HG03280 (cell line): Measurements from ENCODE around the gene CD44.
"Not testable (repeated sequence)": the region's sequence is repeated elsewhere in the genome, so short reads cannot be mapped to it uniquely, and the experiment has no call there.

ENCODE experiments used
- ATAC-seq: cut with Tn5 transposase; IDR thresholded peaks from one replicate; pipeline ENCODE4 v1.9.1; 2021; ENCODE audit warnings: mild to moderate bottlenecking, moderate library complexity; ENCODE audit not compliant: unreplicated experiment

Gene CD44

DNA sequence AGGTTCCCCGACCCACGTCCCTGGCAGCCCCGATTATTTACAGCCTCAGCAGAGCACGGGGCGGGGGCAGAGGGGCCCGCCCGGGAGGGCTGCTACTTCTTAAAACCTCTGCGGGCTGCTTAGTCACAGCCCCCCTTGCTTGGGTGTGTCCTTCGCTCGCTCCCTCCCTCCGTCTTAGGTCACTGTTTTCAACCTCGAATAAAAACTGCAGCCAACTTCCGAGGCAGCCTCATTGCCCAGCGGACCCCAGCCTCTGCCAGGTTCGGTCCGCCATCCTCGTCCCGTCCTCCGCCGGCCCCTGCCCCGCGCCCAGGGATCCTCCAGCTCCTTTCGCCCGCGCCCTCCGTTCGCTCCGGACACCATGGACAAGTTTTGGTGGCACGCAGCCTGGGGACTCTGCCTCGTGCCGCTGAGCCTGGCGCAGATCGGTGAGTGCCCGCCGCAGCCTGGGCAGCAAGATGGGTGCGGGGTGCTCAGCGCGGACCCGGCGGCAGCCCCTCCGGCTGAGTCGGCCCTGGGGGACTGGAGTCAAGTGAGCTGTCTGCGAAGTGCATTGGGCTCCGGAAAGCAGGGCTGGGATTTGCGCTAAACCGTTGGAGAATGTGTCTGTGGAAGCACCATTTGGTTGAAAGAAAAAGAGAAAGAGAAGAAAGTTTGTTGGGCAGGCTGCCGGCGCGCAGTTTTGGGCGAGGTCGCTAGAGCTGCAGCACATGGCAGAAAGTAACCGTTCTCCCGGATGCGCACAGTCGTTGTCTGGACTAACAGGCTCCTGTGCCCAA, at the start of gene CD44:
Gene CD44, plus strand, starts transcription at position 229 of the 779 bp plus-strand sequence. Its CDS starts 133 bp downstream, at position 362.
- peak; percentile 41 for ATAC-seq

DNA sequence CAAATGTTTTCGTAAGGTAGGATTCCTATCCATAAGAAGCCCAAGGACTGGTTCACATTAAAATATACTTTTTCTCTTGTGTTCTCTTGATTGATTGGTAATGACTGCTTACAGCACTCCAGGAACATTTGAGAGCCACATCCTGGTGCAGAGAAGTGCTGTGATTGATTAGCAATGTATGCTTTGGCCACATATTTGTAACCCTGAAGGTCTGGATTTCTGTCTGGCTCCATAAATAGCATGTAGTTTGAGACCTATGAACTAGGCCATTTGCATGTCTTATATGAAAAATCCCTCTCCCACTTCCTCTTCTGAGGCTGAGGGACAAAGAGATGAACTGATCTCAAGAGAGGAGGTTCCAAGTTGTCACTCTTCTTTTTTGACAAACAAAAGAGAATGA, 49.3 kb upstream of the CD44 start:
- ATAC-seq = peak; percentile 61

DNA sequence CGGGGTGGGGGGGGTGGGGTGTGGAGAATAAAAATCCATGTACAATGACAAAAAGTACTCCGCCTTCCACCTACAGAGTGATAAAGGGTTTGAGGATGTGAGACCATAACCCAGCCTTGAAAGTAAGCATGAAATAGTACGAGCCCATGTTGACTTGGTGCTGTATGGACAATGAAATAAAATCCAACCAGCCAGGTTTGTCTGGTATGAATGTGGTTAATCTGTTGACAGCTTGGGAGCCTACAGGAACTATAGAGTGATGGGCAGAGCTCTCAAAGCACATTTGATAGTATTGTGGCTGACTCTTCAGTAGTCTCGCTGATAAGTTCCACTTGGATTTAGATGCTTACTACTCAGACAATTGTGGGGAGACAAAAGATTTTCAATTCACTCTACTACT, 48.8 kb upstream of the CD44 start:
- no peak for ATAC-seq

DNA sequence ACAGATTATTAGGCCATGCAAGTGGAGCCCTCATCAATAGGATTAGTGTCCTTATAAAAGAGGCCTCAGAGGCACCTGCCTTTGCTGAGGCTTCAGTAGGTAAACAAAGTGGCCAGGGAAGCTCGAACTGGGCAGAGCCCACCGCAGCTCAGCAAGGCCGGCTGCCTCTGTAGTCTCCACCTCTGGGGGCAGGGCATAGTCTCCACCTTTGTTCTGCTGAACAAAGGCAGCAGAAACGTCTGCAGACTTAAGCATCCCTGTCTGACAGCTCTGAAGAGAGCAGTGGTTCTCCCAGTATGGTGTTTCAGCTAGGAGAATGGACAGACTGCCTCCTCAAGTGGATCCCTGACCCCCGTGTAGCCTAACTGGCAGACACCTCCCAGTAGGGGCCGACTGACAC, 48.0 kb upstream of the CD44 start:
- ATAC-seq = not testable (repeated sequence)

DNA sequence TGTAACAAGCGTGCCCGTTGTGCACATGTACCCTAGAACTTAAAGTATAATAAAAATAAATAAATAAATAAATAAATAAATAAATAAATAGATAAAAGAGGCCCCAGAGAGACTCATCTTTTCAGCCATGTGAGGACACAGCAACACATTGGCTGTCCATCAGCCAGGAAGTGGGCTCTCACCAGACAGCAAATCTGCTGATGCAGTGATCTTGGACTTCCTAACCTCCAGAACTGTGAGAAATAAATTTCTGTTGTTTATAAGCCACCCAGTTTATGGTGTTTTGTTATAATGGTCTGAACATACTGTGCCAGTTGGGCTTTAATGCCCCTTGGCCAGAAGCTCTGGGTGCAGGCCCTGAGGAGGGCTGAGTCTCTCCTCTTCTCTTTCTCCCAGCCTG, 42.2 kb upstream of the CD44 start:
- no peak for ATAC-seq

DNA sequence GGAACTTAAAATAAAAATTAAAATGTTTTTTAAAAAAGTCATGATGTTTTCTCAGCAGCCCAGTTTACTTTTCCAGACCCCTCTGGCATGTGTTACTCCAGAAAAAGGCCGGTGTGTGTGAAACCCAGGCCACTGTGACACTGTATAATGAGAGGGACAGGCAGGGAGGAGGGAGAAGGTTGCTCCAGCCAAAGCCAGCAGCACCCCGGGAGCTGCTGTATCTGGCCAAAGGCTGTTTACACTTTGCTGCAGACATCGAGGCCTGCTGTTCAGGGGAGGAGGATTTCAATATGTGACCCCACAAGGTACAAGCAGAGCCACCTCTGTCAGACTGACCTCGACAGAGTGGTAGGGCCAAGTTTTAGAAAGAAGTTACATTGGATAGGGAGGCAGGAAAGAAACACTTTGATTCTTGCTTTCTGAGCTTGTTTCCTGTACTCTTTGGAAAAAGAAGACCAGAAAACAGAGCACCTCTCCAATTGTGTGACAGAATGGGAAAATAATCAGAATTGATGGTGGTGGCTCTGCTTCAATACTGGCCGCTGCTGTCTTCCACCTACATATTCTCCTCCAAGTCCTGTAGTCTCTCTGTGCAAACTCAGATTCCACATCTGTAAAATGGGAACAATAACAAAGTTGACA, 41.0 kb upstream of the CD44 start:
- ATAC-seq = no peak

DNA sequence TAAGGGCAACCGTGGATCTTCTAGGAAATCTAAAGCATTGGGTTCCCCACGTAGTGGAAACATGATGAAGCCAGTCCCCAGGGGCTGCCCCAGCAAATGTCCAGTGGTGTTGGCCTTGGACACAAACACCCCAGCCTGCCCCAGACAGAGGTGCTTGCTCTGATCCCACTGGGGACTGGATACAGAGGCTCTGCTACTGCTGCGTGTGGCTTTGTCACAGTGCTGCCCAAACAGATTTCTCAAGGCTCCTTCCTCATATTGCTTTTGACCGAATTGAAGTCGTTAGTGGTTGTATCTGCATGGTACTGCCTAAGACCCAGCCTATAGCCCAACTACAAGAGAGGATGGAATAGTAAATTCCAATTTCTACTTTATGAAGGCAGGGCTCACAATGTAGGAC, 40.1 kb upstream of the CD44 start:
- ATAC-seq = no peak

DNA sequence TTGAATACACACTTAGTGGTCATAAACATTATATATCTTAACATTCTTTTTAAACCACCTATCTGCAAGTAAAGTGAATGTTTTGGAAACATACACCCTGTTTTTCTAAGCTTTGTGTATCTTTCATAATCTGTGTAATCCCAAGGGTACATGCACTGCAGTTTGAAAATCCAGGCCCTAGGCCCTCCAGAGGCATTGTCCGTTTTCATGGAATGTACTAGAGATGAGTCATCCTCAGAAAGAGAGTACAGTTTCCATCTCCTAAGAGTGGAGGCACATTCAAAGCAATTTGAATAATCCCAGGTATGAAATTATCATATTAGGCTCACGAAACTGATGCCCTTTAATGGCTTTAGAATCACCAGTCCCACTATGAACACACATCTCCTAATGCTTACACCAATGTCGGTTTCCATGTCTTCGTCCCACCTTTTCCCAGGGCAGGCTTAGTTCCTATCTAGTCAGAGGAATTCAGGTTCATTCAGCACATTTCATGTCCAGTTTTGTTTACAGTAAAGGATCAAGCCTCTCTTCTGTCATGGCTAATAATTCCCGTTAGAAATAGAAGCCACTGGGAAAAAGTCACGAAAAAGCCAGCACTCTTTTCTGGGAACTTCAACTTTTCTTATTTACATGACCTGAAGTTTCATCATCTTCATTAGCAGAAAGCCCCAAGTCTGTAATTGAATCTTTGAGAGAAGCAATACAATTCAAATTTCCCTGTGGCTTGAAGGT, 39.5 kb upstream of the CD44 start:
- no peak for ATAC-seq

DNA sequence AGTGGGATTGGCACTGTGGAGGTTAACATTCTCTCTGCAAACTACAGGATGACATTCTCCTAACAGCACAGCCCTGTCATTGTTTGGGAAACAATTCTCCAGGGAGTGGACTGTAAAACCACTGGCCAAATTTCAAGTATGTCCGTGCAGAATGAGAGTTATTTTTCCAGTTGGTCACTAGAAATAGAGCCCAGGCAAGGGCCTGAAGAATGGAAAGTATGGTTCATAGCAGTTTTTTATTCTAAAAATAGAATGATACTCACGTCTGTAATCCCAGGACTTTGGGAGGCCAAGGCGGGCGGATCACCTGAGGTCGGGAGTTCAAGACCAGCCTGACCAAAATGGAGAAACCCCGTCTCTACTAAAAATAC, 39.0 kb upstream of the CD44 start:
- no peak for ATAC-seq

DNA sequence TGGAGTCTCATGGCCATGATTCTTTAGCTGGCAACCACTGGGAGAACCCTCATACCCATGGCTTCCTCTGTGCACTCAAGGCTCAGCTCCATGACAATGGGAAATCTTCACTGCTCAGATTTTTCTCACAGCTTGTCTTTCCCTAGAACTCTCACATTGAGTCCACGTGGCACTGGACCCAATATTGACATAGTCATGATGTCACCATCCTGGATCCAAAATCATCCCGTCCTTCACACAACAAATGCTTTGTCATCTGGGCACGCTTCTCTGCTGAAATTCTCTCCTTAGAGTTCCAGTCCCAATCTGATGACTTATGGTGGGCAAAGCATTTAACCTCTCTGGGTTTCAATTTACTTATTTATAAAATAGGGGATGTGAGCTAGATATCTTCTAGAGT, 37.7 kb upstream of the CD44 start:
- ATAC-seq = no peak

DNA sequence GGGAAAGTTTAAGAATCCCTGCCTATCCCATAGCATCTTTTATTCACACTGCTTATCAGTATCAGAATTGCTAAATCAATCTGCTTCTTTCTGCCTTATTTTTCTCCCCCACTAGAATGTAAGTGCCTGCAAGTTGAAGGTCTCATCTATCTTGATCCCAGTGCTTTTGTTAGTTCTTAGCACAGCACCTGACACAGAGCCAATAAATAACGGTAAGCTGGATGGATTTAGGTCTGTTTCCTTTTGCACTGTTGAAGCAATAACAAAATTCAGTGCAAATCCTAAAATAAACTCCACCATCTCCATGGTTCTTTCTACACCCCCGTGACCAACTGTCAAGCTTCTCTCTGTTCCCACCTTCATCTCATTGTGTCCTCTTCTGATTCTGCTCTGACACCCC, 36.7 kb upstream of the CD44 start:
- ATAC-seq = no peak

DNA sequence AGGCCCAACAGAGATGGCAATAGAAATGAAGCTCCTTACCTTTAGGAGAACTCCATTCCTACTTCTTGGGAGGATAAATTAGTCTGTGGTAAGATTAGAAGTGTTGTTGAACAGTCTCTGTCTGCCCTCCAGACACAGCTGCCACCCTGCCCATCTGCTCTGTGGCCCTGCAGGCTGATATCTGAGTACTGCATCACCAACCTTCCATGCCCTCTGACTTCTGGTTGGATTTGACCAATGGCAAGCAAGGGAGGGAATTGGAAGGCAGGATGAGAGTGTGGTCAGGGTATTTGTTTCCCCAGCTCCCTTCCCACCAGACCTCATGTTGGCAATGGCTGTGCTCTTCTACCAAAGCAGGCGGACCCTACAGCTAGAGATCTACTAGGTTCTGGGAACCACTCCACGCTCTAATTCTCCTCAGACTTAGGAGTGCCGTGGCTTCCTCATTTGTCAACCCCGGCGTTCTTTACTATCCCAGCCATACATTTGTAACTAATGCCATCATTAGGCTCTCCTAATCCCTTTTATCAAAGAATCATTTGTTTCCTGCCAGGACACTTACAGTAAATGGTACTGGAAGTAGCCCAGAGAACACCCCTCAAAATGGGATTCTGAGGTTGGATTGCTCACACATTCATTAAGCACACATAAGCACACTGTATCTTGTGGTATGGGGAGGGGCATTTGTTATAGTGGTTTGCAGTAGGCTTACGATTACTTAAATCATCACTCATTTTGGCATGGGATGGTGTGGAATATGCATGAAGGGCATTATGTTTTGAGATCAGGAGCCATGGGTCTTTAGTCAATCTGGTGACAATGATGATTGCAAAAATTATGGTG, 35.4 kb upstream of the CD44 start:
- ATAC-seq = no peak

DNA sequence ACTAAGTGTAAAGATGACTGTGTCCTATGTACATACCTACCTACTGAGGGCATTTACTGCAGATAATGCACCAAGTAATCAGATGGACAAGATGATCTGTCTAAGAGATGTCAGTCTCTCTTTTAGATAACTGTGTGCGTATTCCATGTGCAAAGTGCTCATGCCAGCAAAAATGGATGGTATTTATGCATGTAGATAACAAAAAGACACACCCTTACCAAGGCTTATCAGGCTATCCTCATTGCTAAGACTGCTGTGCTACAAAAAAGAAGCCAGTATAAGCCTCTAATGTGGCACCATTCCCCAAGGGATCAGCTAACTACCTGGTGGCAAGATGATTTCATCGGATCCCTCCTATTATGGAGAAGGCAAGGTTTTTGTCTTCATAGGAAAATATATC, 34.3 kb upstream of the CD44 start:
- ATAC-seq = no peak

DNA sequence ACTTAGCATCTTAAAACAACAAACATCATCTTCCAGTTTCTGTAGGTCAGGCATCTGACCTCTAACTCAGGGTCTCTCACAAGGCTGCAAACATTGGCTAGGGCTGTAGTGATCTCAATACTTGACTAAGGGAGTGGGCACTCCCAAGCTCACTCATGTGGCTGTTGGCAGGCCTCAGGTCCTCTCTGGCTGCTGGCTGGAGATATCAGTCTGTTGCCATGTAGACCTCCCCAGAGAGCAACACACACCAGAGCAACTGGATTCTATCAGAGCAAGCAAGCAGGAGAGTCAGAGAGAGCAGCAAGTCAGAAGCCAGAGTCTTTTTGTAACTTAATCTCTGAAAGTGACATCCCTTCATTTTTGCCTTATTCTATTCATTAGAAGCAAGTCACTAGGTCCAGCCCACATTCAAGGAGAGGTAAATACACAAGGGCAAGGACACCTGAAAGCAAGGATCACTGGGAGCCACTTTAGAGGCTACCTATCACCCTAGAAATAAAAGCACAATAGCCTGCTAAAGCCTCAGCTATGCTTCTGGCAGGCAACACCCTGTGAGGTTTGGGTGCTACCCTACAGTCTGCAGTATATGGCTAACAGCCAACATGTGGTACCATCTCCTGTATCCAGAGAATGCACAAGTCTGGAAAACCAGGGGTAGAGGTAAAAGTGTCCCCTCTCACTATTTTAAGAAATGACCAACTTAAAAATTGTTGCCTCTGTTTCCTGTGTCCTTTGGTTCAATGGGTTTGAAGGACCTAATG, 33.5 kb upstream of the CD44 start:
- ATAC-seq = no peak

DNA sequence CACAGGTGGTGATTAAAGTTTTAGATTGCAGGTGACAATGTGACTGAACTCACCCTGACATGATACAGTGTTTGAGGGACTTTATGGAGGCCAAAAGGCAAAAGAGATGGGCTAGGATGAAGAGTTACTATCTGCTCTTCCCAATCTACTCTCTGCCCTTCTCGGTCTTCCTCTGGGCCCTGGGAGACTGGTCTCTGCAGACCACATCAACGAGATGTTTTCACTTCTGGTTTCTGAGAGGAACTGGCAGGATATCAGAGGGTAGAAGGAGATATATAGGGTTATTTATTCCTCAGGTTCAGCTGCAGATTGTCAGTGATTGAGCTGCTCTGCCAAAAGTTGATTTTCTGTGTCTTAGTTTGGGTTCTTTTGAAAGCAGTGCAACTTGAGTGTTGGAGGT, 32.4 kb upstream of the CD44 start:
- ATAC-seq = peak; percentile 67

DNA sequence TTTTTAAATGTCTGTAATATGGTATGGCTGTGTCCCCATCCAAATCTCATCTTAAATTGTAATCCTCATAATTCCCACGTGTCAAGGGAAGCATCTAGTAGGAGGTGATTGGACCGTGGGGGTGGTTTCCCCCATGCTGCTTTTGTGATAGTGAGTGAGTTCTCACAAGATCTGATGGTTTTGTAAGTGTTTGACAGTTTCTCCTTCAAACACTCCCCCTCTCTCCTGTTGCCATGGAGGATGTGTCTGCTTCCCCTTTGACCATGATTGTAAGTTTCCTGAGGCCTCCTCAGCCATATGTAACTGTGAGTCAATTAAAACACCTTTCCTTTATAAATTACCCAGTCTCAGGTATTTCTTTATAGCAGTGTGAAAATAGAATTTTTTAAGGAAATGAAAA, 31.1 kb upstream of the CD44 start:
- no peak for ATAC-seq

DNA sequence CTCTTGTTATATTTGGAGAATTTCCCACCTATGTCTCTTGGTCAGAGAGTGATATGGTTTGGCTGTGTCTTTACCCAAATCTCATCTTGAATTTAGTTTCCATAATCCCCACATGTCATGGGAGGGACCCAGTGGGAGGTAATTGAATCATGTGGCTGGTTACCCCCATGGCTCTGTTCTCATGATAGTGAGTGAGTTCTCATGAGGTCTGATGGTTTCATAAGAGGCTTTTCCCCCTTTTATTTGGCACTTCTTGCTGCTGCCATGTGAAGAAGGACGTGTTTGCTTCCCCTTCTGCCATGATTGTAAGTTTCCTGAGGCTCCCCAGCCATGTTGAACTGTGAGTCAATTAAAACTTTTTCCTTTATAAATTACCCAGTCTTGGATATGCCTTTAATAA, 30.6 kb upstream of the CD44 start:
- not testable (repeated sequence) for ATAC-seq

DNA sequence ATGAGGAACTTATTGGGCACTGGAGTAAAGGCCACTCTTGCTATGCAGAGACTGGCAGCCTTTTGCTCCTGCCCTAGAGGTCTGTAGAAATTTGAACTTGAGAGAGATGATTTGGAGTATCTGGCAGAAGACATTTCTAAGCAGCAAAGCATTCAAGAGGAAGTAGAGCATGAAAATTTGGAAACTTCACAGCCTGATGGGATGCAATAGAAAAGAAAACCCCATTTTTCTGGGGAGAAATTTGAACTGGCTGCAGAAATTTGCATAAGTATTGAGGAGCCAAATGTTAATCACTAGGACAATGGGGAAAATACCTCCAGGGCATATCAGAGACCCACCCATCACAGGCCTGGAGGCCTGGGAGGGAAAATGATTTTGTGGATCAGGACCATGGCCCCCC, 29.9 kb upstream of the CD44 start:
- ATAC-seq = no peak

DNA sequence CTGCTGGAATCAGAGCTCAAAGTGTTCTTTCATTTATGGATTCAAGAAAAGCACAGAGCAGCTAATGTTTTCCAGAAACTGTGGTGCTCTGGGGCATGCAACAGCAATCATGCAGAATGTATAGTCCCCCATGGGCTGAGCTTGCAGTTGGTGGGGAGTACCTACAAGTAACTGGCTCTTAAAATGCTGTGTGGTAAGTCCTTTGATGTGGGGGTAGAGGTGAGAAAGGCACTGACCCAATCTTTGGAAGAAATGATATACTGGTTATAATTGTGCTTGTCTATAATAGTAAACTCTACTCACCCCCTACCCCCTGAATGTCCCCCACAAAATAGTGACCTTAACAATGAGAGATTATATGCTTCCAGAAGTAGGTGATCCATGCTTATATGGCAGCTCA, 29.1 kb upstream of the CD44 start:
- no peak for ATAC-seq
